SU-DHL-6 (cell line): ENCODE data around the gene LAX1.

Experiments
- H2AFZ ChIP-seq: fragments of 200-600 bp; sonication (generic); 2 replicates; pipeline ENCODE4 v1.6.1; 2014; ENCODE audit warnings: low read depth, mild to moderate bottlenecking, moderate library complexity, mixed read lengths, antibody characterized with exemption, low read length; ENCODE audit not compliant: severe bottlenecking
- H3F3A ChIP-seq: fragments of 200-600 bp; shearing (Covaris generic); 2 replicates; pipeline ENCODE4 v1.6.0; 2016; ENCODE audit warnings: antibody characterized with exemption, mild to moderate bottlenecking; ENCODE audit not compliant: insufficient read depth
- H3K27ac ChIP-seq: fragments of 200-600 bp; sonication (generic); 2 replicates; pipeline ENCODE4 v1.5.1; 2016; ENCODE audit warnings: low read depth, mild to moderate bottlenecking, low read length, moderate library complexity, mixed read lengths
- H3K27me3 ChIP-seq: fragments of 200-600 bp; sonication (generic), shearing (Covaris generic); 2 replicates; pipeline ENCODE4 v1.6.0; 2014; ENCODE audit warnings: mild to moderate bottlenecking, low read length
- H3K36me3 ChIP-seq: fragments of 200-600 bp; sonication (generic); 2 replicates; pipeline ENCODE4 v1.6.1; 2014; ENCODE audit warnings: mild to moderate bottlenecking, low read length, mixed read lengths
- H3K4me2 ChIP-seq: fragments of 300-600, 200-600 bp; shearing (Covaris generic), sonication (generic); 2 replicates; pipeline ENCODE4 v1.6.0; 2014; ENCODE audit warnings: low read length, low read depth, mild to moderate bottlenecking; ENCODE audit not compliant: poor library complexity, severe bottlenecking
- H3K4me3 ChIP-seq: fragments of 200-600 bp; sonication (generic); 2 replicates; pipeline ENCODE4 v1.5.1; 2014; ENCODE audit warnings: antibody characterized with exemption, low read length, mild to moderate bottlenecking, mixed read lengths; ENCODE audit not compliant: insufficient read depth, poor library complexity, severe bottlenecking
- H3K79me2 ChIP-seq: fragments of 200-600 bp; sonication (generic); 2 replicates; pipeline ENCODE4 v1.6.1; 2014; ENCODE audit warnings: mild to moderate bottlenecking, low read length, moderate library complexity; ENCODE audit not compliant: insufficient read depth
- H3K9ac ChIP-seq: fragments of 200-600 bp; sonication (generic); 2 replicates; pipeline ENCODE4 v1.7.0; 2014; ENCODE audit warnings: mild to moderate bottlenecking, low read length
- H3K9me2 ChIP-seq: fragments of 200-600 bp; sonication (generic); replicated peaks from 2 replicates; pipeline ENCODE4 v1.6.1; 2014; ENCODE audit warnings: low read length; ENCODE audit not compliant: insufficient read depth
- H3K9me3 ChIP-seq: fragments of 200-600 bp; sonication (generic); 2 replicates; pipeline ENCODE4 v1.6.1; 2014; ENCODE audit warnings: low read length, mixed read lengths; ENCODE audit not compliant: insufficient read depth
- H4K20me1 ChIP-seq: fragments of 200-600 bp; sonication (generic); 2 replicates; pipeline ENCODE4 v1.6.1; 2014; ENCODE audit warnings: low read depth, mild to moderate bottlenecking, antibody characterized with exemption, low read length, moderate library complexity, mixed read lengths
- EZH2phosphoT487 ChIP-seq: fragments of 200-600 bp; sonication (generic), shearing (Covaris generic); conservative IDR thresholded peaks from 2 replicates; pipeline ENCODE4 v1.6.1; 2018; ENCODE audit warnings: mild to moderate bottlenecking, antibody characterized with exemption, low read length, moderate library complexity, mixed read lengths
- TF ChIP-seq, protein P1 (sequence below): fragments of 200-600 bp; sonication (generic); IDR thresholded peaks from one replicate; pipeline ENCODE4 v1.5.1; 2017; ENCODE audit warnings: antibody characterized with exemption, mild to moderate bottlenecking, low read length, moderate library complexity; ENCODE audit not compliant: insufficient read depth, poor library complexity, severe bottlenecking

The LAX1 gene

DNA sequence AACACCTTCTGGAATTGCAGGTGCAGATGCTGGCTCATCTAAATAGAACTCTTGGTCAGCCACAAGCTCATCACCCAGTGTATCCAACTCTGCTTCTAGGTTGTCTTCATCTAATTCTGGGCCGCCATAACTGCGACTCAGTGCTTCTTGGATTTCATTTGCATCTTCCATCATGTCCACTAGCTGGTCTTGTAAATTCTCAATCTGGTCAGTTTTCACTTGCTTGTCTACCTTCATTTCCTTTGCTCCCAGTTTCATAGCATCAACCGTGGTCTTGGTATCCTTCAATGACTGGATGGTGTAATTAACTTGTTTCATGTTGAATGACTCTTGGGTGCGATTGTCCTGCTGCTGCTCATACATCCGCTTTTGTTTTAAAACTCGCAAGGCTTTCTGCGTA is 40.7 kb downstream of the LAX1 start:
- peaks cover 12% of the 10 kb centered on the region; the same call in 1 of the 2 replicates for H3F3A ChIP-seq
- H2AFZ ChIP-seq, result no peak overlapping the region
- no peak overlapping the region for H3K9ac ChIP-seq
- peaks cover 21% of the 10 kb centered on the region; the same call in 1 of the 2 replicates for H4K20me1 ChIP-seq
- H3K9me2 ChIP-seq, result no peaks in the 10 kb centered on the region
- peaks cover 87% of the 10 kb centered on the region for H3K79me2 ChIP-seq
- H3K36me3 ChIP-seq, result peaks cover 19% of the 10 kb centered on the region; the same call in 1 of the 2 replicates
- TF ChIP-seq EZH2phosphoT487, result no peak
- TF ChIP-seq, protein P1, sequence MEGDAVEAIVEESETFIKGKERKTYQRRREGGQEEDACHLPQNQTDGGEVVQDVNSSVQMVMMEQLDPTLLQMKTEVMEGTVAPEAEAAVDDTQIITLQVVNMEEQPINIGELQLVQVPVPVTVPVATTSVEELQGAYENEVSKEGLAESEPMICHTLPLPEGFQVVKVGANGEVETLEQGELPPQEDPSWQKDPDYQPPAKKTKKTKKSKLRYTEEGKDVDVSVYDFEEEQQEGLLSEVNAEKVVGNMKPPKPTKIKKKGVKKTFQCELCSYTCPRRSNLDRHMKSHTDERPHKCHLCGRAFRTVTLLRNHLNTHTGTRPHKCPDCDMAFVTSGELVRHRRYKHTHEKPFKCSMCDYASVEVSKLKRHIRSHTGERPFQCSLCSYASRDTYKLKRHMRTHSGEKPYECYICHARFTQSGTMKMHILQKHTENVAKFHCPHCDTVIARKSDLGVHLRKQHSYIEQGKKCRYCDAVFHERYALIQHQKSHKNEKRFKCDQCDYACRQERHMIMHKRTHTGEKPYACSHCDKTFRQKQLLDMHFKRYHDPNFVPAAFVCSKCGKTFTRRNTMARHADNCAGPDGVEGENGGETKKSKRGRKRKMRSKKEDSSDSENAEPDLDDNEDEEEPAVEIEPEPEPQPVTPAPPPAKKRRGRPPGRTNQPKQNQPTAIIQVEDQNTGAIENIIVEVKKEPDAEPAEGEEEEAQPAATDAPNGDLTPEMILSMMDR, result no peak
- H3K4me3 ChIP-seq, result no peak overlapping the region
- no peaks in the 10 kb centered on the region for H3K27me3 ChIP-seq
- no peaks in the 10 kb centered on the region for H3K9me3 ChIP-seq
- H3K27ac ChIP-seq, result no peak overlapping the region
- H3K4me2 ChIP-seq, result no peak overlapping the region

DNA sequence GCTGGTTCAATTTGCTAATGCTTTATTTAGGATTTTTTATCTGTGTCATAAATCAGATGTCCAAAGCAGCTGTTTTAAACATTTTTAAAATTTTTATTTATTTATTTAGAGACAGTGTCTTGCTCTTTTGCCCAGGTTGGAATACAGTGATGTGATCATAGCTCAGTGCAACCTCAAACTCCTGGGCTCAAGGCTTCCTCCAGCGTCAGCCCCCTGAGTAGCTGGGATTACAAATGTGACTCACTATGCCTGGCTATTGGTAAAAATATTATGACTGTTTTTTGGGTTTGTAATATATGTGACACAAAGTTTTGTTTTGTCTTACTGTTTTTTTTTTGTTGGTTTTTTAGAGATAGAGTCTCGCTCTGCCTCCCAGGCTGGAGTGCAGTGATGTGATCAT is 42.2 kb downstream of the LAX1 start:
- H3K9ac ChIP-seq, result no peak overlapping the region
- peaks cover 15% of the 10 kb centered on the region; the same call in 1 of the 2 replicates for H4K20me1 ChIP-seq
- peaks cover 5% of the 10 kb centered on the region; the same call in 1 of the 2 replicates for H3F3A ChIP-seq
- TF ChIP-seq, protein P1, result no peak
- no peak for TF ChIP-seq EZH2phosphoT487
- peaks cover 84% of the 10 kb centered on the region for H3K79me2 ChIP-seq
- H3K4me3 ChIP-seq, result no peak overlapping the region
- H3K27ac ChIP-seq, result no peak overlapping the region
- no peaks in the 10 kb centered on the region for H3K9me3 ChIP-seq
- no peaks in the 10 kb centered on the region for H3K9me2 ChIP-seq
- H3K27me3 ChIP-seq, result no peaks in the 10 kb centered on the region
- peaks cover 11% of the 10 kb centered on the region; the same call in 1 of the 2 replicates for H3K36me3 ChIP-seq
- no peak overlapping the region for H2AFZ ChIP-seq
- no peak overlapping the region for H3K4me2 ChIP-seq

DNA sequence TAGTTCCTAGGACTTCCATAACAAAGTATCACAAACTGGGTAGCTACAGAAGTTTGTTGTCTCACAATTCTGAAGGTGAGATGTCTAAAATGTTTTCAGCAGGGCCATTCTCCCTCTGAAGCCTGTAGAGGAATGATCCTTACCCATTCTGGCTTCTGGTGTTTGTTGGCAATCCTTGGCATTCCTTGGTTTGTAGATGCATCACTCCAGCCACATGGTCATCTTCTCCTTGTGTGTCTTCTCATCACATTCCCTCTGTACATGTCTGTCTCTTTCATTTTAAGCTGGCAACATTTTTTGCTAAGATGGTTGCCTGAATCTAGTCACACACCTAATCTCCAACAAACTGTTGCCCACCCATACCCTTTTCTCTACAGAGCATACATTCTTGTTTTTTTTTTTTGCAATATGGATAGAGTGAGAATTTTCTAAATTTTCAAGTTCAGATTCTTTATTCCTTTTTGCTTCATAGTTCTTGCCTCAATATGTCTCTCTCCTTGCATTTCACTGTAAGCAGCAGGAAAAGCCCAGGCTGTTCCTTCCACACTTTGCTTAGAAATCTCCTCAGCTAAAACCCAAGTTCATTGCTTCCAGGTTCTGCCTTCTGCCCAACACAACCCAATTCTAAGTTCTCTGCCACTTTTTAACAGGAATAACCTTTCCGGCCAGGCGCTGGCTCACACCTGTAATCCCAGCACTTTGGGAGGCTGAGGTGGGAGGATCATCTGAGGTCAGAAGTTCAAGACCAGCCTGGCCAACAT is 48.8 kb downstream of the LAX1 start:
- no peaks in the 10 kb centered on the region for H3K27me3 ChIP-seq
- H2AFZ ChIP-seq, result no peak overlapping the region
- no peak for TF ChIP-seq EZH2phosphoT487
- TF ChIP-seq, protein P1, result no peak
- no peaks in the 10 kb centered on the region for H3K9me2 ChIP-seq
- H3K4me2 ChIP-seq, result no peak overlapping the region
- H3K4me3 ChIP-seq, result no peak overlapping the region
- peaks cover 15% of the 10 kb centered on the region; the same call in 1 of the 2 replicates for H3K36me3 ChIP-seq
- no peaks in the 10 kb centered on the region for H3K9me3 ChIP-seq
- H3K27ac ChIP-seq, result no peak overlapping the region
- H3K79me2 ChIP-seq, result peaks cover 35% of the 10 kb centered on the region
- H4K20me1 ChIP-seq, result 0 out of 2 replicates have a peak, but pooled peaks cover 4% of the 10 kb centered on the region
- peaks cover 11% of the 10 kb centered on the region; the same call in 1 of the 2 replicates for H3F3A ChIP-seq
- no peak overlapping the region for H3K9ac ChIP-seq
